PC-3 (cell line): Measurements from ENCODE around the gene EYS. TPM values are rescaled to one million over a fixed set of nuclear protein-coding genes. Genes with fewer than 3 reads are reported as not detected.
"Not testable (repeated sequence)": the region's sequence is repeated elsewhere in the genome, so short reads cannot be mapped to it uniquely, and the experiment has no call there.

ENCODE experiments used
- ATAC-seq: fragments of 200-7000 bp; cut with Tn5 transposase; 2 replicates; pipeline ENCODE4 v1.9.1; 2020; ENCODE audit warnings: mild to moderate bottlenecking, moderate library complexity
- BruUV-seq: library from RNA; stranded (reverse); fragments of 400-500 nt; replicated peaks from 2 replicates; lab custom pipeline; 2021; lab: Mats Ljungman, UMichigan
- CTCF ChIA-PET: fragments of 300-600 bp; sonication (Branson Sonifier 250); formaldehyde crosslinking; loops from one replicate; lab custom pipeline; 2022; ENCODE audit warnings: antibody characterized with exemption; lab: Charles Lee
- POLR2A ChIA-PET: fragments of 300-600 bp; sonication (Branson Sonifier 250); formaldehyde crosslinking; loops from one replicate; lab custom pipeline; 2022; ENCODE audit warnings: antibody characterized with exemption; ENCODE audit not compliant: unreplicated experiment; lab: Charles Lee
- DNase-seq: peaks from one replicate; pipeline ENCODE4 v3.0.0-alpha.2; 2015
- H2AFZ ChIP-seq: fragments of 300-600 bp; sonication (generic); 2 replicates; pipeline ENCODE4 v1.6.0; 2016; ENCODE audit warnings: antibody characterized with exemption, low read length
- H3F3A ChIP-seq: fragments of 300-600 bp; sonication (generic); one replicate; pipeline ENCODE4 v1.6.0; 2017; ENCODE audit warnings: antibody characterized with exemption, low read length, control low read depth, mild to moderate bottlenecking; ENCODE audit not compliant: unreplicated experiment
- H3K27ac ChIP-seq: fragments of 300-600 bp; sonication (generic); 2 replicates; pipeline ENCODE4 v1.5.1; 2016; ENCODE audit warnings: mild to moderate bottlenecking, low read length
- H3K27me3 ChIP-seq: fragments of 300-600 bp; sonication (generic); 2 replicates; pipeline ENCODE4 v1.6.1; 2016; ENCODE audit warnings: low read length, mixed read lengths
- H3K36me3 ChIP-seq: fragments of 300-600 bp; sonication (generic); 2 replicates; pipeline ENCODE4 v1.6.1; 2016; ENCODE audit warnings: low read depth, mixed run types, low read length, mixed read lengths
- H3K4me1 ChIP-seq: fragments of 300-600 bp; sonication (generic); 2 replicates; pipeline ENCODE4 v1.5.1; 2016; ENCODE audit warnings: low read length; ENCODE audit not compliant: insufficient read depth
- H3K4me2 ChIP-seq: fragments of 300-600 bp; sonication (generic); 2 replicates; pipeline ENCODE4 v1.6.0; 2016; ENCODE audit warnings: low read length
- H3K4me3 ChIP-seq: fragments of 300-600 bp; sonication (generic); 2 replicates; pipeline ENCODE4 v1.5.1; 2016; ENCODE audit warnings: mild to moderate bottlenecking, low read length, mixed read lengths
- H3K79me2 ChIP-seq: fragments of 300-600 bp; sonication (generic); 2 replicates; pipeline ENCODE4 v1.6.1; 2017; ENCODE audit warnings: low read length, mixed read lengths
- H3K9ac ChIP-seq: fragments of 300-600 bp; sonication (generic); 2 replicates; pipeline ENCODE4 v1.6.0; 2016; ENCODE audit warnings: mild to moderate bottlenecking, low read length
- H3K9me2 ChIP-seq: fragments of 300-600 bp; sonication (generic); replicated peaks from 2 replicates; pipeline ENCODE4 v1.6.1; 2016; ENCODE audit warnings: mixed run types, low read length, mixed read lengths
- H3K9me3 ChIP-seq: fragments of 300-600 bp; sonication (generic); 2 replicates; pipeline ENCODE4 v1.6.1; 2016; ENCODE audit warnings: low read length, mixed read lengths
- H4K20me1 ChIP-seq: fragments of 300-600 bp; sonication (generic); 2 replicates; pipeline ENCODE4 v1.6.1; 2016; ENCODE audit warnings: low read length, mixed read lengths
- EZH2 ChIP-seq: fragments of 300-600 bp; sonication (generic); IDR thresholded peaks from one replicate; pipeline ENCODE4 v1.6.1; 2017; ENCODE audit warnings: antibody characterized with exemption, mild to moderate bottlenecking, low read length; ENCODE audit not compliant: unreplicated experiment
- EZH2phosphoT487 ChIP-seq: fragments of 300-600 bp; sonication (generic); IDR thresholded peaks from 2 replicates; pipeline ENCODE4 v1.6.1; 2018; ENCODE audit warnings: mild to moderate bottlenecking, antibody characterized with exemption, low read length, borderline replicate concordance
- intact Hi-C: fragments of 100-400 bp; cut with micrococcal nuclease; formaldehyde crosslinking; loops from 2 replicates; pipeline ENCODE4 v1.9.0; 2023
- total RNA-seq: library from RNA; depleted of rRNA; stranded (reverse); fragments of >200 nt; gene quantifications from 2 replicates; pipeline ENCODE4 v1.2.3, GENCODE V29; 2014
- TF ChIP-seq, protein P1 (sequence below): fragments of 300-600 bp; sonication (generic); conservative IDR thresholded peaks from 2 replicates; pipeline ENCODE4 v1.5.1; 2017; ENCODE audit warnings: antibody characterized with exemption, low read depth, mild to moderate bottlenecking, low read length

The EYS gene
- total RNA-seq, 1 experiment from 2014 or later, result 0.07 TPM

DNA sequence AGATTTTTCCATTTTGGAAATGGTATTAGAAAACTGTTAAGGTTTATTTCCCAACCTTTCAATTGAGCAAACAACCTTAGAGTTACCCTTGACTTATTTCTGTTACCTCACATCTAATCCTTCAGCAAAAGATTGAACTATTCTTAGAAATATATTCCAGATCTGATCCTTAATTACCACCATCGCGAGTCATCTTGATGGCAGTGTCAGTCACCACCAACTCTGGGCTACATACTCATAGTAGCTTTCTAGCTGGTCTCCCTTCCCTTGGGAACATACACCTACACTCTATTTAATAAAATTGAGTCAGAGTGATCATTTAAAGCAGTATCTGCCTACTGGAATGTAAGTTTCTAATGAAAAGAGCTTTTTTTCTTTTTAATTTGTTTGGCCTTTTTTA, 308.2 kb downstream of the EYS start:
- BruUV-seq, result no TSS peak
- no peak overlapping the region for H3K9ac ChIP-seq
- no peak for TF ChIP-seq EZH2phosphoT487
- TF ChIP-seq, protein P1, sequence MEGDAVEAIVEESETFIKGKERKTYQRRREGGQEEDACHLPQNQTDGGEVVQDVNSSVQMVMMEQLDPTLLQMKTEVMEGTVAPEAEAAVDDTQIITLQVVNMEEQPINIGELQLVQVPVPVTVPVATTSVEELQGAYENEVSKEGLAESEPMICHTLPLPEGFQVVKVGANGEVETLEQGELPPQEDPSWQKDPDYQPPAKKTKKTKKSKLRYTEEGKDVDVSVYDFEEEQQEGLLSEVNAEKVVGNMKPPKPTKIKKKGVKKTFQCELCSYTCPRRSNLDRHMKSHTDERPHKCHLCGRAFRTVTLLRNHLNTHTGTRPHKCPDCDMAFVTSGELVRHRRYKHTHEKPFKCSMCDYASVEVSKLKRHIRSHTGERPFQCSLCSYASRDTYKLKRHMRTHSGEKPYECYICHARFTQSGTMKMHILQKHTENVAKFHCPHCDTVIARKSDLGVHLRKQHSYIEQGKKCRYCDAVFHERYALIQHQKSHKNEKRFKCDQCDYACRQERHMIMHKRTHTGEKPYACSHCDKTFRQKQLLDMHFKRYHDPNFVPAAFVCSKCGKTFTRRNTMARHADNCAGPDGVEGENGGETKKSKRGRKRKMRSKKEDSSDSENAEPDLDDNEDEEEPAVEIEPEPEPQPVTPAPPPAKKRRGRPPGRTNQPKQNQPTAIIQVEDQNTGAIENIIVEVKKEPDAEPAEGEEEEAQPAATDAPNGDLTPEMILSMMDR, result no peak
- no peak for TF ChIP-seq EZH2
- H3K9me2 ChIP-seq, result no peaks in the 10 kb centered on the region
- H3K4me1 ChIP-seq, result no peaks in the 10 kb centered on the region
- no peaks in the 10 kb centered on the region for H3K79me2 ChIP-seq
- no peak overlapping the region for H3K4me3 ChIP-seq
- DNase-seq (no peak), ATAC-seq (no peak)
- no peak overlapping the region for H2AFZ ChIP-seq
- POLR2A ChIA-PET, result no interaction called here
- H3K27ac ChIP-seq, result no peak overlapping the region
- H3K36me3 ChIP-seq, result no peaks in the 10 kb centered on the region
- no peaks in the 10 kb centered on the region for H4K20me1 ChIP-seq
- no peak overlapping the region for H3K4me2 ChIP-seq
- H3K27me3 ChIP-seq, result no peaks in the 10 kb centered on the region
- intact Hi-C loops, result no loop called here
- H3F3A ChIP-seq, result no peaks in the 10 kb centered on the region
- no peaks in the 10 kb centered on the region for H3K9me3 ChIP-seq
- CTCF ChIA-PET, result no interaction called here

DNA sequence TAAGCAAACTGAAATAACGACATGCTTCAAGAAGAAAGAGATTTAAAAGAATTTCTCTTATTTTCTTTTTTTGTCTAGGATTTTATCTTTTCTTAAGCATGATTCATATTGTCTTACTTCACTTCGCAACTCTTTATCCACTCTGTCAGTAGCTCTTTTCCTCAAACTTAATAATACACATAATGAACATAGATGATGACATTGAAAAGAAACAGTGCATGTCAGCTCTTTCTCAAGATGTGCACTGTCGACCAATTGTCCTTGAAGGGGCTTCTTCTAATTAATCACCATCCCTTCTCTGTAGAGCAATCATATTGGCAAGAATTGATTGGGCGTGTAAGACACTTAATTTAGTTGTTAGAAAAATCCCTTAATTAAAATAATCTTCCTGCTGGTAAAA, 356.5 kb downstream of the EYS start:
- TF ChIP-seq, protein P1, result no peak
- TF ChIP-seq EZH2phosphoT487 (no peak), EZH2 (no peak)
- no peak overlapping the region for H3K9ac ChIP-seq
- no peak overlapping the region for H3K4me3 ChIP-seq
- ChIA-PET CTCF (no interaction called here), POLR2A (no interaction called here)
- no peaks in the 10 kb centered on the region for H3K79me2 ChIP-seq
- H3K36me3 ChIP-seq, result no peaks in the 10 kb centered on the region
- no peaks in the 10 kb centered on the region for H3K27me3 ChIP-seq
- H3K4me2 ChIP-seq, result no peak overlapping the region
- ATAC-seq (no peak), DNase-seq (no peak)
- no peaks in the 10 kb centered on the region for H4K20me1 ChIP-seq
- H3K27ac ChIP-seq, result no peak overlapping the region
- H3K9me2 ChIP-seq, result no peaks in the 10 kb centered on the region
- H3F3A ChIP-seq, result no peaks in the 10 kb centered on the region
- BruUV-seq, result no TSS peak
- no peaks in the 10 kb centered on the region for H3K4me1 ChIP-seq
- no peaks in the 10 kb centered on the region for H3K9me3 ChIP-seq
- intact Hi-C loops, result no loop called here
- H2AFZ ChIP-seq, result no peak overlapping the region

DNA sequence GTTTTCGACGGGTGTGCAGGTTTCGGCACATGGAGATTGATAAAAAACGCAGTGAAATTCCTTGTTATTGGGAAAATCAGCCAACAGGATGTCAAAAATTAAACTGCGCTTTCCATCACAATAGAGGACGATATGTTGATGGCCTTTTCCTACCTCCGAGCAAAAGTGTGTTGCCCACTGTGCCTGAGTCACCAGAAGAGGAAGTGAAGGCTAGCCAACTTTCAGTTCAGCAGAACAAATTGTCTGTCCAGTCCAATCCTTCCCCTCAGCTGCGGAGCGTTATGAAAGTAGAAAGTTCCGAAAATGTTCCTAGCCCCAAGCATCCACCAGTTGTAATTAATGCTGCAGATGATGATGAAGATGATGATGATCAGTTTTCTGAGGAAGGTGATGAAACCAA, 404.4 kb downstream of the EYS start:
- H3K79me2 ChIP-seq, H3K4me2 ChIP-seq, H3K27ac ChIP-seq, POLR2A ChIA-PET, H3K36me3 ChIP-seq, H3K9me2 ChIP-seq, H3K27me3 ChIP-seq, BruUV-seq, H2AFZ ChIP-seq, H4K20me1 ChIP-seq, intact Hi-C loops, ATAC-seq, H3F3A ChIP-seq, CTCF ChIA-PET, H3K9me3 ChIP-seq, DNase-seq, H3K9ac ChIP-seq, H3K4me1 ChIP-seq, H3K4me3 ChIP-seq: not testable (repeated sequence)
